ENCODE results near the gene CACNA1D.

GRCh38 chr3:53588122-53588521 lies 93.7 kb downstream of the CACNA1D start:
- TF ChIP-seq POLR2AphosphoS5 (IDR thresholded peaks at IDR 0.05; ENCODE audit: borderline replicate concordance, low read depth, low read length) (no peak), EZH2 (IDR thresholded peaks at IDR 0.05) (no peak), FOXP2 (optimal IDR thresholded peaks at IDR 0.05; ENCODE audit: control extremely low read depth, extremely low read length, insufficient read depth) (no peak)
